Measurements from ENCODE around the gene NDST4.

NDST4 gene

DNA sequence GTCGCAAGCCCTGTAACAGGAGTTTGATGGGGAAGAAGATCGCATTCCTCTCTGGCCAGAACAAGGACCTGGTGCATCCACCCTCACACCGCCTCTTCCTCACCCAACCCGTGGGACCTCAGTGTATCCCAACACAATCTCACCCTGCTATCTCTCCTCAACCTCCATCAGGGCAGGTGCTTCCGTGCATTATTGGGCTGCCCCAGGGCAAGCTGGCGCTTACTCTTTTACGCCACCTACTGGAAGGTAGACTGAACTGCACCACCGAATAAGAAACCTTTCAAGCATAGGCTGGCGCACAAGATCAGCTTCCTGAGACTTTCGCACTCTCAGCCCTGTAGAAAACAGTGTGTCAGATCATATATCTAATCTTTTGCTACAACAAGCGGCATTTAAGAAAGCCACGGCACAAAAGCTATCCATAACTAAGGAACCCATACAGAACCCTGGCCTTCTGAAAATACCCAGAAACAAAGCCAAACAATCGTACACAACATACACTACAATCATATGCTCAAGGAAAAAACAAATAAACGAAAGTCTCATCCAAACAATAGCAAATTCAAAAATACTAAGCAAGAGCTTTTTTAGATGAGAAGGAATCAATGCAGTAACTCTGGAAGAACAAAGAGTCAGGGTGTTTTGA is 305.5 kb downstream of the NDST4 start:
- DNase-seq (ENCODE audit: low spot score) (peak; percentile 27), FAIRE-seq (no peak)

DNA sequence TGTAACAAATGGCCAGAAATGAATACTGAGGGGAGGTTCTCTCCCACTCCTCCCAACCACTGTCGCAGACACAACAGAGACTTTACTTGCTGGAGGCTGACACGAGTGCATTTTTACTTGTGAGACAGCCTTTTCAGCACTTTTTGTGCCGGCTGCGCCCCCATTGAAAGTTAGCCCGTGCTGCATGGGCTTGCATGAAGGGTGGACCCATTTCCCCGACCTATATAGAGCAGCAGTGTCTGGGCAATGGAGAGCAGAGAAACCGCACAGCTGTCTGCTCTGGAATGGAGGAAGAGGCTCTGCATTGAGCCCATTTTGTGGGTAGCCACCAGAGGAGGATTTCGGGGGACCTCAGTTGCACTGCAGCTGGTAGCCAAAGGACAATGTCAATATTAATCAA is 306.1 kb downstream of the NDST4 start:
- FAIRE-seq (no peak), DNase-seq (ENCODE audit: low spot score) (no peak)

- FAIRE-seq, result no peak
- DNase-seq (ENCODE audit: low spot score), result no peak
These were observed 321.4 kb downstream of the NDST4 start for GRCh38 chr4:114791976-114792375.

DNA sequence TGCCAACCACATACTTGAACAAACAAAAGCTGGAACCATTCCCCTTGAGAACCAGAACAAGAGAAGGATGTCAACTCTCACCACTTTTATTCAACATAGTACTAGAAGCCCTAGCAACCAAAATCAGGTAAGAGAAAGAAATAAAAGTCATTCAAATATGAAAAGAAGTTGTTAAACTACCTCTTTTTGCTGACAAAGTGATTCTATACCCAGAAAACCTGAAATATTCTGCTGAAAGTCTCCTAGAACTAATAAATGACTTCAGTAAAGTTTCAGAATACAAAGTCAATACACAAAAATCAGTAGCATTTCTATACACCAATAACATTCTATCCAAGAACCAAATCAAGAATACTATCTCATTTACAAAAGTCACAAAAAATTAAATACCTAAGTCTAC is 327.9 kb downstream of the NDST4 start:
- no peak for DNase-seq (ENCODE audit: low spot score)
- FAIRE-seq, result no peak

DNA sequence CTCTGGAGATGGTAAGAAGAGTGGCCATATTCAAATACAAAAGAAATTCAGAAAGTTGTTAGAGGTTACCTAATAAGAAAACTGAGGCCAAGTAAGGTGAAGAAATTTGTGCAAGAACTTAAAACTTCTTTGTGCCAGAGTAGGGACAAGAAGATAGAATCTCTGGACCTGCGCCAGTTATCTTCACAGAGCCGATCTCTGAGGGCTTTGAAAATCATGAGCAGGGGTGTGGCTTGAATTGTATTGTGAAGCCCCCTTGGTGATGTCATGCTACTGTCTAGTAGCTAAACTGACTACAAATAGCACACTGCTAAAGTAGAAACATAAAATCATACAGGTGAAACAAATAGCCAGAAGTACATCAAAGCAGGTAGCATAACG is 330.2 kb downstream of the NDST4 start:
- DNase-seq (ENCODE audit: low spot score) (no peak), FAIRE-seq (no peak)

GRCh38 chr4:114782415-114783214 is 330.8 kb downstream of the NDST4 start:
- DNase-seq (ENCODE audit: low spot score), result no peak
- no peak for FAIRE-seq

DNA sequence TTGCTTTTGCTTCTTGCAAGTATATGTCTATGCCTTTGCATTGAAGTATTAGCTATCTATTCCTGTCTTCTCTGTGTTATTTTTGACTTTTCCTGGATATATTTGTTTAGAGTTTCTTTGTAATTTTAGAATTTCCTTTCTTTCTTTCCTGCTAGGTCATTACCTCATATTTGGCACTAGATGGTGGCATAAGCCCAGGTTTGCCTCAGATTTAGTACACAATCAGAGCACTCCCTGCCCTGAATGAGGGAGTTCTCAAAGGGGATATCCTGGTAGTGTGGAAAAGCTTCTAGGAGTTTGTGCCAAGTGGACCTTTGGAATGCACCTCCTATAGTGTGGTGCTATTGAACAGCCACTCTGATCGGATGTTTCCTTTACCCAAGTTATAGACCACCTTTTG is 333.2 kb downstream of the NDST4 start:
- FAIRE-seq (no peak), DNase-seq (ENCODE audit: low spot score) (no peak)

All from RCC 7860 (cell line).